ENCODE measurements around the gene TNKS1BP1. TPM values are rescaled to one million over a fixed set of nuclear protein-coding genes. Genes with fewer than 3 reads are reported as not detected.

Gene TNKS1BP1
- total and polyA plus RNA-seq, 2 of the 8 experiments (the other 6 are each of a cell fraction or from before 2014, with no cell fraction given), result 50.0 to 122 TPM

- TF ChIP-seq POU5F1 (IDR thresholded peaks at IDR 0.05; ENCODE audit: low read depth, low read length), result no peak
- TF ChIP-seq ASH2L (IDR thresholded peaks at IDR 0.05; ENCODE audit: low read length), result no peak
- no peak for TF ChIP-seq CBX5 (IDR thresholded peaks at IDR 0.05; ENCODE audit: low read depth, low read length)
- TF ChIP-seq CEBPB (IDR thresholded peaks at IDR 0.05; ENCODE audit: low read depth, low read length), result no peak
- no peak for TF ChIP-seq SIRT6 (IDR thresholded peaks at IDR 0.05; ENCODE audit: low read length)
- TF ChIP-seq RAD21 (IDR thresholded peaks at IDR 0.05 in 1 of 2, conservative IDR thresholded peaks at IDR 0.05 in 1 of 2; ENCODE audit: low read depth in 2 of 2, low read length in 2 of 2), result no peak
Observed at GRCh38 chr11:57342702-57343101, 17.9 kb upstream of the TNKS1BP1 start (continued).
